H1 (cell line): ENCODE measurements around the gene BTRC. TPM values are rescaled to one million over a fixed set of nuclear protein-coding genes. Genes with fewer than 3 reads are reported as not detected.

Experiments used
- CTCF ChIA-PET: fragments of 300-600 bp; sonication (Branson Sonifier 250); formaldehyde crosslinking; loops from one replicate; lab custom pipeline; 2021; ENCODE audit not compliant: partially characterized antibody; lab: Charles Lee
- POLR2A ChIA-PET: fragments of 300-600 bp; sonication (Branson Sonifier 250); formaldehyde crosslinking; loops from one replicate; lab custom pipeline; 2021; ENCODE audit warnings: inconsistent platforms; ENCODE audit not compliant: partially characterized antibody; lab: Charles Lee
- DNase-seq, 2 experiments: peaks; one replicate each; pipeline versions ENCODE4 v3.0.0 to v3.0.0-alpha.2; 2010 to 2022; ENCODE audit warnings: low spot score in 2 of 2, low read depth in 1 of 2, mixed read lengths in 1 of 2
- FAIRE-seq: peaks from 2 replicates; lab custom pipeline; 2011; peaks lifted over from hg19 to GRCh38; lab: Jason Lieb, UNC
- H2AFZ ChIP-seq: 2 replicates; pipeline ENCODE4 v1.8.1; 2012; ENCODE audit warnings: low read length, inconsistent platforms
- H2AK5ac ChIP-seq: 2 replicates; pipeline ENCODE4 v1.6.1; 2013; ENCODE audit warnings: low read depth, low read length
- H2BK120ac ChIP-seq: replicated peaks from 2 replicates; pipeline ENCODE3; 2013; ENCODE audit warnings: low read depth, low read length, inconsistent platforms
- H2BK12ac ChIP-seq: 2 replicates; pipeline ENCODE4 v1.6.1; 2013; ENCODE audit warnings: low read depth, low read length
- H2BK15ac ChIP-seq: 2 replicates; pipeline ENCODE4 v1.6.1; 2013; ENCODE audit warnings: low read length
- H2BK20ac ChIP-seq: 2 replicates; pipeline ENCODE4 v1.6.1; 2013; ENCODE audit warnings: low read length
- H2BK5ac ChIP-seq: 2 replicates; pipeline ENCODE4 v1.6.1; 2013; ENCODE audit warnings: low read depth, low read length
- H3K14ac ChIP-seq: 2 replicates; pipeline ENCODE4 v1.6.1; 2013; ENCODE audit warnings: inconsistent platforms; ENCODE audit not compliant: insufficient read length
- H3K18ac ChIP-seq: 2 replicates; pipeline ENCODE4 v1.6.1; 2013; ENCODE audit warnings: low read length; ENCODE audit errors: extremely low read depth
- H3K23ac ChIP-seq: 2 replicates; pipeline ENCODE4 v1.6.1; 2013; ENCODE audit warnings: inconsistent platforms; ENCODE audit not compliant: insufficient read length
- H3K23me2 ChIP-seq: 2 replicates; pipeline ENCODE4 v1.6.1; 2013; ENCODE audit warnings: low read depth, low read length
- H3K27ac ChIP-seq: 2 replicates; pipeline ENCODE4 v1.6.1; 2011; ENCODE audit warnings: low read depth, low read length, inconsistent platforms
- H3K27me3 ChIP-seq, 4 experiments: replicated peaks in 1 of 4; 1 replicate in 1 of 4; 2 replicates in 3 of 4; pipeline versions ENCODE4 v1.6.1 to v1.8.1; 2011 to 2013; ENCODE audit warnings: low read length in 3 of 4, mild to moderate bottlenecking in 3 of 4, inconsistent platforms in 2 of 4, mixed read lengths in 2 of 4, moderate library complexity in 1 of 4; ENCODE audit not compliant: control insufficient read depth in 3 of 4, insufficient read depth in 3 of 4; ENCODE audit errors: extremely low read depth in 1 of 4
- H3K36me3 ChIP-seq, 4 experiments: 2 replicates each; pipeline versions ENCODE4 v1.6.1 to v1.8.1; 2011 to 2013; ENCODE audit warnings: mild to moderate bottlenecking in 4 of 4, low read length in 3 of 4, moderate library complexity in 2 of 4, control low read depth in 1 of 4, inconsistent platforms in 1 of 4; ENCODE audit not compliant: insufficient read depth in 4 of 4, control insufficient read depth in 2 of 4
- H3K4ac ChIP-seq: replicated peaks from 2 replicates; pipeline ENCODE3; 2013; ENCODE audit warnings: low read length, low read depth, mixed read lengths, inconsistent platforms; ENCODE audit not compliant: insufficient read length
- H3K4me1 ChIP-seq, 4 experiments: replicated peaks in 1 of 4; 1 replicate in 1 of 4; 2 replicates in 3 of 4; pipeline versions ENCODE4 v1.6.1 to v1.8.1; 2011 to 2013; ENCODE audit warnings: low read length in 3 of 4, inconsistent platforms in 2 of 4, mixed read lengths in 1 of 4; ENCODE audit not compliant: insufficient read depth in 4 of 4, control insufficient read depth in 3 of 4
- H3K4me2 ChIP-seq, 2 experiments: 2 replicates each; pipeline versions ENCODE4 v1.6.1 to v1.8.1; 2011 to 2013; ENCODE audit warnings: low read depth in 2 of 2, low read length in 2 of 2, control low read depth in 1 of 2, inconsistent platforms in 1 of 2, mild to moderate bottlenecking in 1 of 2; ENCODE audit not compliant: insufficient read depth in 1 of 2
- H3K4me3 ChIP-seq, 4 experiments: fragments of 200-600, 300-600 bp in 1 of 4; sonication (generic), shearing (Covaris generic), sonication (Bioruptor Twin) in 1 of 4; 2 replicates each; pipeline versions ENCODE4 v1.5.1 to v1.8.1; 2011 to 2016; ENCODE audit warnings: low read length in 4 of 4, low read depth in 3 of 4, control low read depth in 2 of 4, inconsistent platforms in 2 of 4, mild to moderate bottlenecking in 2 of 4, mixed read lengths in 1 of 4, moderate library complexity in 1 of 4; ENCODE audit not compliant: insufficient read depth in 2 of 4; ENCODE audit errors: extremely low read depth in 1 of 4
- H3K56ac ChIP-seq: replicated peaks from 2 replicates; pipeline ENCODE3; 2013; ENCODE audit warnings: low read depth, mild to moderate bottlenecking, mixed read lengths, low read length, inconsistent platforms; ENCODE audit not compliant: insufficient read length
- H3K79me1 ChIP-seq: 2 replicates; pipeline ENCODE4 v1.6.1; 2013; ENCODE audit warnings: low read depth, low read length, control low read depth
- H3K79me2 ChIP-seq, 2 experiments: 2 replicates each; pipeline versions ENCODE4 v1.6.1 to v1.8.1; 2012 to 2013; ENCODE audit warnings: low read length in 2 of 2, mild to moderate bottlenecking in 2 of 2, inconsistent platforms in 1 of 2; ENCODE audit not compliant: insufficient read depth in 2 of 2, control insufficient read depth in 1 of 2
- H3K9ac ChIP-seq, 4 experiments: replicated peaks in 1 of 4; 1 replicate in 1 of 4; 2 replicates in 3 of 4; pipeline versions ENCODE4 v1.6.1 to v1.8.1; 2011 to 2013; ENCODE audit warnings: low read depth in 3 of 4, low read length in 3 of 4, control low read depth in 2 of 4, mild to moderate bottlenecking in 2 of 4, moderate library complexity in 2 of 4, inconsistent platforms in 1 of 4; ENCODE audit errors: extremely low read depth in 1 of 4
- H3K9me3 ChIP-seq, 2 experiments: 2 replicates each; pipeline versions ENCODE4 v1.6.1 to v1.8.1; 2012 to 2013; ENCODE audit warnings: mild to moderate bottlenecking in 2 of 2, moderate library complexity in 2 of 2, control low read depth in 1 of 2, inconsistent platforms in 1 of 2, low read depth in 1 of 2, low read length in 1 of 2, mixed read lengths in 1 of 2; ENCODE audit not compliant: insufficient read depth in 2 of 2
- H4K20me1 ChIP-seq, 2 experiments: replicated peaks in 1 of 2; 2 replicates each; pipeline versions ENCODE3 to v1.8.1; 2011 to 2013; ENCODE audit warnings: inconsistent platforms in 2 of 2, low read length in 2 of 2, mild to moderate bottlenecking in 1 of 2; ENCODE audit not compliant: insufficient read depth in 2 of 2, control insufficient read depth in 1 of 2
- H4K5ac ChIP-seq: 2 replicates; pipeline ENCODE4 v1.6.1; 2013; ENCODE audit warnings: low read length, low read depth, mixed read lengths, inconsistent platforms; ENCODE audit not compliant: insufficient read length
- H4K8ac ChIP-seq: 2 replicates; pipeline ENCODE4 v1.8.0; 2013; ENCODE audit warnings: mild to moderate bottlenecking, moderate library complexity, low read length, inconsistent platforms; ENCODE audit not compliant: insufficient read depth; ENCODE audit errors: extremely low read depth
- H4K91ac ChIP-seq: replicated peaks from 2 replicates; pipeline ENCODE3; 2013; ENCODE audit warnings: low read length, mixed read lengths, inconsistent platforms; ENCODE audit not compliant: insufficient read length
- CBX5 ChIP-seq: fragments of 300-800, 300-1000 bp; sonication (generic); IDR thresholded peaks from 2 replicates; pipeline ENCODE4 v1.7.1; 2016; ENCODE audit warnings: antibody characterized with exemption, low read length, low read depth
- CHD1 ChIP-seq: IDR thresholded peaks from 2 replicates; pipeline ENCODE4 v1.6.1; 2012; ENCODE audit warnings: low read depth, low read length, improper control_type of control experiment
- GTF2F1 ChIP-seq: IDR thresholded peaks from 2 replicates; pipeline ENCODE4 v1.6.1; 2012; ENCODE audit warnings: low read depth, low read length, improper control_type of control experiment, borderline replicate concordance
- HDAC6 ChIP-seq: IDR thresholded peaks from one replicate; pipeline ENCODE4 v1.7.1; 2012; ENCODE audit warnings: low read depth, mild to moderate bottlenecking, inconsistent platforms, low read length, moderate library complexity
- RNF2 ChIP-seq: fragments of 200-900, 300-1000 bp; sonication (generic); IDR thresholded peaks from 2 replicates; pipeline ENCODE4 v1.7.1; 2016; ENCODE audit warnings: borderline replicate concordance, low read depth, mild to moderate bottlenecking, antibody characterized with exemption, low read length; ENCODE audit not compliant: poor library complexity, severe bottlenecking; ENCODE audit errors: missing control alignments
- SIN3A ChIP-seq, 2 experiments: IDR thresholded peaks in 1 of 2; conservative IDR thresholded peaks in 1 of 2; 2 replicates each; pipeline ENCODE4 v1.6.1; 2011 to 2012; ENCODE audit warnings: low read length in 2 of 2, improper control_type of control experiment in 1 of 2, low read depth in 1 of 2, mild to moderate bottlenecking in 1 of 2
- WGBS, 2 experiments: shearing (Covaris generic) in 1 of 2; methylation state at CpG; one replicate each; pipeline versions ENCODE4 v1.1.6 to v1.1.7; 2013 to 2015; ENCODE audit warnings: low lambda C conversion rate in 2 of 2, mixed read lengths in 2 of 2, inconsistent platforms in 1 of 2, low coverage in 1 of 2, missing lambda C conversion rate in 1 of 2; ENCODE audit not compliant: insufficient replicate concordance in 2 of 2, insufficient coverage in 1 of 2, insufficient read length in 1 of 2; ENCODE audit errors: extremely low coverage in 1 of 2, missing lambda C conversion rate in 1 of 2; 5-methylcytosine and 5-hydroxymethylcytosine counted together
- polyA plus RNA-seq, 7 experiments: library from polyadenylated mRNA; depleted of rRNA in 3 of 7; stranded (reverse) in 5 of 7; unstranded in 2 of 7; fragments of >200 nt in 5 of 7; fragments of 200-250 nt in 2 of 7; gene quantifications; 1 replicate in 5 of 7; 2 replicates in 1 of 7; 4 replicates in 1 of 7; pipeline versions ENCODE4 v1.2.1 to v1.2.3, GENCODE V29; 2011 to 2013; ENCODE audit warnings: missing spikeins in 2 of 7, mixed read lengths in 2 of 7
- total RNA-seq: library from RNA; stranded (reverse); fragmentation: NEBNext Ultra II Directional; extraction: Animal tissue kit (Norgen Biotek cat#: 25700); gene quantifications from 2 replicates; pipeline ENCODE4 v1.2.1, GENCODE V29; 2021
- TF ChIP-seq, protein P1 (sequence below), 3 experiments: IDR thresholded peaks; 1 replicate in 2 of 3; 2 replicates in 1 of 3; pipeline versions ENCODE4 v1.5.1 to v1.6.1; 2011; ENCODE audit warnings: low read length in 3 of 3, mild to moderate bottlenecking in 3 of 3, inconsistent platforms in 2 of 3, low read depth in 1 of 3, moderate library complexity in 1 of 3; ENCODE audit not compliant: insufficient read depth in 1 of 3; ENCODE audit errors: control extremely low read depth in 1 of 3
- TF ChIP-seq, protein P2 (sequence below): IDR thresholded peaks from 2 replicates; pipeline ENCODE4 v1.6.1; 2012; ENCODE audit warnings: inconsistent platforms

The BTRC gene
- total and polyA plus RNA-seq, 2 of the 8 experiments (the other 6 are each of a cell fraction or from before 2014, with no cell fraction given), result 9.9 to 24.7 TPM

DNA sequence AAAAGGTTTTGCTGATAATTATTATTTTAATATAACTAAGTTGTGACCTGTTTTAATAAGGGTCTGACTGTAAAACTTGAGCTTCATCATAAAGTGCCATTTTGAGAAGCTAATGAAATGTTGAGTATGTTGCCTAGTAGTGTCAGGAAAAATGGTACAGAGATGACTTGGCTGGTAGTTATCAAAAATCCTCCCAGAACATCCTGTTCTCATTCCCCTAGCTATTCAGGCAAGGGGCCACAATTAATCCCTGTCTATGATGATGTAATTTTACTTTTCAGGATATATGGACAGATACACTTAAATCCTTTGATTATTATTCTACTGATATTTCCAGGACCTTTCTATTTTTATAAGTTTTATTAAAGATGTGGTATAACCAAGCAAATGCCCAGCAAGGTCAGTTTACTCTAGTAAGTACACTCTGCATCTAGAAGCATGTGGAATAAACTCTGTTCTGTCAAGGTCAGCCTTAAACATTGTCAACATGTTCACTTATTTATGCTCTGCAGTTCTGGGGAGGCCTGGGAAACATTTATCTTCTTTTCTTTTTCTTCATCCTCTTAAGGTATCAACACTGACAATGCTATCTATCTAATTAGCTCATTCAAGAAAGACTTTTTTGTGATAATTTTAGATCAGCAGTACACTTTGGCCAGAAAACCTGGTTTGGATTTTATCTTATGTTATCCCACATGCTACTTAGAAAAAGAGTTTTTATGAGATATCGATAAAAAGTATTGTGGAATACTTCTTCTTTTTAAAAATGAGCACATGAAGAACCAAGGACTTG, 32.1 kb downstream of the BTRC start:
- no peaks in the 10 kb centered on the region for H4K20me1 ChIP-seq
- no peak overlapping the region for H3K14ac ChIP-seq
- no peak overlapping the region for H3K23ac ChIP-seq
- H3K9me3 ChIP-seq, result no peaks in the 10 kb centered on the region
- H2BK12ac ChIP-seq, result no peak overlapping the region
- H2BK120ac ChIP-seq, result no peak overlapping the region
- no peak overlapping the region for H2BK20ac ChIP-seq
- H4K5ac ChIP-seq, result no peak overlapping the region
- H3K23me2 ChIP-seq, result no peaks in the 10 kb centered on the region
- no peak overlapping the region for H2AK5ac ChIP-seq
- DNase-seq (no peak), FAIRE-seq (no peak)
- H4K91ac ChIP-seq, result no peak overlapping the region
- no peaks in the 10 kb centered on the region for H3K27me3 ChIP-seq
- no peak overlapping the region for H3K4me2 ChIP-seq
- no peaks in the 10 kb centered on the region for H3K79me2 ChIP-seq
- H3K79me1 ChIP-seq, result no peaks in the 10 kb centered on the region; the same call in 1 of the 2 replicates
- H3K36me3 ChIP-seq, result no peaks in the 10 kb centered on the region
- H3K4ac ChIP-seq, result no peak overlapping the region
- no peaks in the 10 kb centered on the region for H3K4me1 ChIP-seq
- POLR2A ChIA-PET, result interaction anchor here (1.2 kb wide), 1 partner anchor 122 kb away, joined by 3 read pairs; no protein-coding TSS in a partner anchor
- H3K4me3 ChIP-seq, result no peak overlapping the region
- H2BK15ac ChIP-seq, result no peak overlapping the region
- CTCF ChIA-PET, result interaction anchor here (0.8 to 1.1 kb wide), 2 partner anchors 58 to 79 kb away, joined by 3 read pairs; no protein-coding TSS in a partner anchor
- H3K27ac ChIP-seq, result no peak overlapping the region
- no peak overlapping the region for H4K8ac ChIP-seq
- no peak overlapping the region for H3K18ac ChIP-seq
- WGBS, 2 experiments, result 86% methylated on average over 1 of the region's 1 CpG; no CpG with 5 or more reads in 1 of the 2 experiments
- H2AFZ ChIP-seq, result no peak overlapping the region
- H2BK5ac ChIP-seq, result no peak overlapping the region
- no peak overlapping the region for H3K56ac ChIP-seq
- no peak overlapping the region for H3K9ac ChIP-seq
- TF ChIP-seq SIN3A (conservative IDR thresholded peaks at IDR 0.05 in 1 of 2, IDR thresholded peaks at IDR 0.05 in 1 of 2; ENCODE audit: low read depth in 1 of 2, low read length in 2 of 2), result no peak
- no peak for TF ChIP-seq GTF2F1
- TF ChIP-seq CBX5, result no peak
- TF ChIP-seq, protein P1, sequence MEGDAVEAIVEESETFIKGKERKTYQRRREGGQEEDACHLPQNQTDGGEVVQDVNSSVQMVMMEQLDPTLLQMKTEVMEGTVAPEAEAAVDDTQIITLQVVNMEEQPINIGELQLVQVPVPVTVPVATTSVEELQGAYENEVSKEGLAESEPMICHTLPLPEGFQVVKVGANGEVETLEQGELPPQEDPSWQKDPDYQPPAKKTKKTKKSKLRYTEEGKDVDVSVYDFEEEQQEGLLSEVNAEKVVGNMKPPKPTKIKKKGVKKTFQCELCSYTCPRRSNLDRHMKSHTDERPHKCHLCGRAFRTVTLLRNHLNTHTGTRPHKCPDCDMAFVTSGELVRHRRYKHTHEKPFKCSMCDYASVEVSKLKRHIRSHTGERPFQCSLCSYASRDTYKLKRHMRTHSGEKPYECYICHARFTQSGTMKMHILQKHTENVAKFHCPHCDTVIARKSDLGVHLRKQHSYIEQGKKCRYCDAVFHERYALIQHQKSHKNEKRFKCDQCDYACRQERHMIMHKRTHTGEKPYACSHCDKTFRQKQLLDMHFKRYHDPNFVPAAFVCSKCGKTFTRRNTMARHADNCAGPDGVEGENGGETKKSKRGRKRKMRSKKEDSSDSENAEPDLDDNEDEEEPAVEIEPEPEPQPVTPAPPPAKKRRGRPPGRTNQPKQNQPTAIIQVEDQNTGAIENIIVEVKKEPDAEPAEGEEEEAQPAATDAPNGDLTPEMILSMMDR (IDR thresholded peaks at IDR 0.05; ENCODE audit: control extremely low read depth in 1 of 3, insufficient read depth in 1 of 3, low read depth in 1 of 3, low read length in 3 of 3), result no peak
- TF ChIP-seq RNF2, result no peak
- no peak for TF ChIP-seq HDAC6
- TF ChIP-seq, protein P2, sequence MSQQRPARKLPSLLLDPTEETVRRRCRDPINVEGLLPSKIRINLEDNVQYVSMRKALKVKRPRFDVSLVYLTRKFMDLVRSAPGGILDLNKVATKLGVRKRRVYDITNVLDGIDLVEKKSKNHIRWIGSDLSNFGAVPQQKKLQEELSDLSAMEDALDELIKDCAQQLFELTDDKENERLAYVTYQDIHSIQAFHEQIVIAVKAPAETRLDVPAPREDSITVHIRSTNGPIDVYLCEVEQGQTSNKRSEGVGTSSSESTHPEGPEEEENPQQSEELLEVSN, result no peak
- TF ChIP-seq CHD1, result no peak
